BJ (cell line): ENCODE measurements around the gene NFASC. TPM values are rescaled to one million over a fixed set of nuclear protein-coding genes. Genes with fewer than 3 reads are reported as not detected.
A peak's percentile ranks its signal among the peaks of the same experiment; 100 is the strongest.

ENCODE experiments used
- CTCF ChIA-PET: fragments of 350-600 bp; formaldehyde crosslinking; extraction: SDS; loops from one replicate; lab custom pipeline; 2021; ENCODE audit warnings: antibody characterized with exemption, inconsistent platforms; lab: Yijun Ruan, JAX
- POLR2A ChIA-PET: fragments of 300-600 bp; sonication (Branson Sonifier 250); formaldehyde crosslinking; extraction: SDS; loops from one replicate; lab custom pipeline; 2021; ENCODE audit warnings: antibody characterized with exemption; lab: Charles Lee
- DNase-seq: peaks from one replicate; pipeline ENCODE4 v3.0.0-alpha.2; 2011; ENCODE audit warnings: low read depth
- H3K27me3 ChIP-seq: 2 replicates; pipeline ENCODE4 v1.6.0; 2011; ENCODE audit warnings: low read length; ENCODE audit not compliant: control insufficient read depth, insufficient read depth
- H3K36me3 ChIP-seq: 2 replicates; pipeline ENCODE4 v1.5.1; 2011; ENCODE audit warnings: low read length; ENCODE audit not compliant: control insufficient read depth, insufficient read depth
- H3K4me3 ChIP-seq: 2 replicates; pipeline ENCODE4 v1.5.1; 2011; ENCODE audit warnings: low read depth, mild to moderate bottlenecking, control low read depth, low read length
- CTCF ChIP-seq: IDR thresholded peaks from 2 replicates; pipeline ENCODE4 v1.5.1; 2011; ENCODE audit warnings: low read depth, mild to moderate bottlenecking, control low read depth, inconsistent platforms, low read length, moderate library complexity; ENCODE audit not compliant: insufficient read depth
- polyA plus RNA-seq: library from polyadenylated mRNA; depleted of rRNA; stranded (reverse); fragments of >200 nt; gene quantifications from 2 replicates; pipeline ENCODE4 v1.2.3, GENCODE V29; 2011

NFASC gene
- polyA plus RNA-seq, 1 experiment = 10.9 TPM

- ChIA-PET CTCF (interaction anchor here (0.6 to 9.6 kb wide), 34 partner anchors 9 to 624 kb away, joined by 3 to 139 read pairs (median 5); partner anchors contain the start of gene TMCC2), POLR2A (no interaction called here)
- Histone ChIP-seq H3K27me3 (no peaks in the 10 kb centered on the region), H3K4me3 (no peak overlapping the region), H3K36me3 (peaks cover 2% of the 10 kb centered on the region; the same call in 1 of the 2 replicates)
- TF ChIP-seq CTCF = peak; percentile 99
- DNase-seq = peak; percentile 16
Measured at GRCh38 chr1:204989266-204990058, 118.8 kb downstream of the NFASC start.

GRCh38 chr1:204990059-204990664 is 119.5 kb downstream of the NFASC start:
- CTCF ChIA-PET = interaction anchor here (0.7 to 9.6 kb wide), 24 partner anchors 9 to 283 kb away, joined by 3 to 139 read pairs (median 7); partner anchors contain the start of gene TMCC2
- TF ChIP-seq CTCF = no peak
- POLR2A ChIA-PET = no interaction called here
- H3K4me3 ChIP-seq = no peak overlapping the region
- DNase-seq = no peak
- peaks cover 2% of the 10 kb centered on the region; the same call in 1 of the 2 replicates for H3K36me3 ChIP-seq
- no peaks in the 10 kb centered on the region for H3K27me3 ChIP-seq

GRCh38 chr1:204990721-204991341 is 120.2 kb downstream of the NFASC start:
- ChIA-PET POLR2A (no interaction called here), CTCF (interaction anchor here (7.2 to 9.6 kb wide), 3 partner anchors 14 to 265 kb away, joined by 53 to 139 read pairs (median 116); no protein-coding TSS in a partner anchor)
- DNase-seq = no peak
- Histone ChIP-seq H3K4me3 (no peak overlapping the region), H3K27me3 (no peaks in the 10 kb centered on the region), H3K36me3 (peaks cover 2% of the 10 kb centered on the region; the same call in 1 of the 2 replicates)
- no peak for TF ChIP-seq CTCF

GRCh38 chr1:204991342-204991844 is 120.7 kb downstream of the NFASC start:
- no peaks in the 10 kb centered on the region for H3K36me3 ChIP-seq
- CTCF ChIA-PET = interaction anchor here (1.0 to 9.6 kb wide), 6 partner anchors 15 to 264 kb away, joined by 3 to 139 read pairs (median 28); no protein-coding TSS in a partner anchor
- no peak for DNase-seq
- POLR2A ChIA-PET = interaction anchor here (0.5 kb wide), 1 partner anchor 24 kb away, joined by 5 read pairs; no protein-coding TSS in a partner anchor
- no peak overlapping the region for H3K4me3 ChIP-seq
- TF ChIP-seq CTCF = no peak
- no peaks in the 10 kb centered on the region for H3K27me3 ChIP-seq
